ENCODE measurements around the gene INS.

DNA sequence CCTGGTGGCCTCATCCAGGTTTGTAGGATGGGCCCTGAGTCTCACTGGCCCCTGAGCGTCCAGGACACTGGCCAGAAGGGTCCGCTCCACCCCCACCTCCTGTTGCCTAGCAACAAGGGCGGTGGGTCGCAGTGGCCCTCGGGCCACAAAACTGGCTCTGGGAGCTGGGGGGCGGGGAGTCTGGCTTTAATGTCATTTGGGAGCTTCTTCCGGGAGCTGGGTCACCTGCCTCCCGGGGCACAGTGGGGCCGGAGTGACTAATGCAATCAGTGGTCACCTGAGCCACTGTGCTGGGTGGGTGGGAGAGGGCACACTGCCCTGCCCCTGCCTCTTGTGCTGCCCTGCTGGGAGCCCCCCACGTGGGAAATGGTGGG lies 8.0 kb upstream of the INS start:
- TF ChIP-seq, protein P1, sequence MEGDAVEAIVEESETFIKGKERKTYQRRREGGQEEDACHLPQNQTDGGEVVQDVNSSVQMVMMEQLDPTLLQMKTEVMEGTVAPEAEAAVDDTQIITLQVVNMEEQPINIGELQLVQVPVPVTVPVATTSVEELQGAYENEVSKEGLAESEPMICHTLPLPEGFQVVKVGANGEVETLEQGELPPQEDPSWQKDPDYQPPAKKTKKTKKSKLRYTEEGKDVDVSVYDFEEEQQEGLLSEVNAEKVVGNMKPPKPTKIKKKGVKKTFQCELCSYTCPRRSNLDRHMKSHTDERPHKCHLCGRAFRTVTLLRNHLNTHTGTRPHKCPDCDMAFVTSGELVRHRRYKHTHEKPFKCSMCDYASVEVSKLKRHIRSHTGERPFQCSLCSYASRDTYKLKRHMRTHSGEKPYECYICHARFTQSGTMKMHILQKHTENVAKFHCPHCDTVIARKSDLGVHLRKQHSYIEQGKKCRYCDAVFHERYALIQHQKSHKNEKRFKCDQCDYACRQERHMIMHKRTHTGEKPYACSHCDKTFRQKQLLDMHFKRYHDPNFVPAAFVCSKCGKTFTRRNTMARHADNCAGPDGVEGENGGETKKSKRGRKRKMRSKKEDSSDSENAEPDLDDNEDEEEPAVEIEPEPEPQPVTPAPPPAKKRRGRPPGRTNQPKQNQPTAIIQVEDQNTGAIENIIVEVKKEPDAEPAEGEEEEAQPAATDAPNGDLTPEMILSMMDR (IDR thresholded peaks at IDR 0.05) = no peak
- no peak for TF ChIP-seq POLR2A (IDR thresholded peaks at IDR 0.05)

Measured in body of pancreas (tissue), 4 donors.